B cell (primary cell): ENCODE results near the gene HIRA. TPM values are rescaled to one million over a fixed set of nuclear protein-coding genes. Genes with fewer than 3 reads are reported as not detected.

Source experiments
- ATAC-seq: fragments of 200-7000 bp; cut with Tn5 transposase; one replicate; pipeline ENCODE4 v1.10.0; 2021; ENCODE audit warnings: low read depth, mild to moderate bottlenecking, moderate number of reproducible peaks, moderate library complexity
- CTCF ChIA-PET: fragments of 350-600 bp; sonication (Branson Sonifier 250); formaldehyde crosslinking; loops from one replicate; lab custom pipeline; 2021; ENCODE audit warnings: antibody characterized with exemption, inconsistent platforms; lab: Charles Lee
- POLR2A ChIA-PET: fragments of 350-600 bp; sonication (Branson Sonifier 250); formaldehyde crosslinking; loops from one replicate; lab custom pipeline; 2021; ENCODE audit warnings: antibody characterized with exemption; lab: Charles Lee
- DNase-seq: peaks from one replicate; pipeline ENCODE4 v3.0.0; 2013
- H2AFZ ChIP-seq: 2 replicates; pipeline ENCODE4 v1.6.1; 2012; ENCODE audit warnings: mild to moderate bottlenecking, low read depth, low read length; ENCODE audit not compliant: insufficient read depth, poor library complexity, severe bottlenecking
- H3K27ac ChIP-seq, 2 donors: 1 replicate in 1 of 2; 2 replicates in 1 of 2; pipeline ENCODE4 v1.5.1; 2012 to 2013; ENCODE audit warnings: low read length in 2 of 2, mild to moderate bottlenecking in 2 of 2, moderate library complexity in 1 of 2
- H3K27me3 ChIP-seq, 4 experiments: fragments of 200-600 bp in 1 of 4; sonication (generic) in 1 of 4; replicated peaks in 1 of 4; 1 replicate in 2 of 4; 2 replicates in 2 of 4; pipeline versions ENCODE4 v1.6.1 to v1.7.0; 2013 to 2016; ENCODE audit warnings: low read length in 3 of 4, mild to moderate bottlenecking in 2 of 4, mixed read lengths in 1 of 4, moderate library complexity in 1 of 4; ENCODE audit not compliant: insufficient read depth in 4 of 4, control insufficient read depth in 3 of 4; ENCODE audit errors: control extremely low read depth in 1 of 4
- H3K36me3 ChIP-seq, 2 experiments: replicated peaks in 1 of 2; 1 replicate in 1 of 2; 2 replicates in 1 of 2; pipeline versions ENCODE4 v1.6.1 to v1.7.1; 2013; ENCODE audit warnings: low read length in 1 of 2; ENCODE audit not compliant: insufficient read depth in 2 of 2, control insufficient read depth in 1 of 2; ENCODE audit errors: control extremely low read depth in 1 of 2, extremely low read depth in 1 of 2
- H3K4me1 ChIP-seq, 2 donors: fragments of 200-600 bp in 1 of 2; sonication (generic) in 1 of 2; 1 replicate in 1 of 2; 2 replicates in 1 of 2; pipeline versions ENCODE4 v1.5.1 to v1.6.1; 2013 to 2017; ENCODE audit warnings: low read length in 2 of 2; ENCODE audit not compliant: control insufficient read depth in 2 of 2, insufficient read depth in 2 of 2
- H3K4me2 ChIP-seq: replicated peaks from 2 replicates; pipeline ENCODE3; 2012; ENCODE audit warnings: mild to moderate bottlenecking, low read depth, low read length; ENCODE audit not compliant: poor library complexity, severe bottlenecking
- H3K4me3 ChIP-seq, 5 experiments: fragments of 200-600 bp in 1 of 5; sonication (generic) in 1 of 5; 1 replicate in 3 of 5; 2 replicates in 2 of 5; pipeline versions ENCODE4 v1.5.1 to v1.7.0; 2011 to 2016; ENCODE audit warnings: low read length in 4 of 5, mild to moderate bottlenecking in 4 of 5, low read depth in 2 of 5, control low read depth in 1 of 5, moderate library complexity in 1 of 5; ENCODE audit not compliant: insufficient read depth in 1 of 5; ENCODE audit errors: control extremely low read depth in 1 of 5, extremely low read depth in 1 of 5
- H3K79me2 ChIP-seq: fragments of 200-600 bp; sonication (generic); one replicate; pipeline ENCODE4 v1.6.0; 2016; ENCODE audit warnings: low read length; ENCODE audit not compliant: control insufficient read depth, insufficient read depth
- H3K9ac ChIP-seq: fragments of 200-600 bp; sonication (generic); 2 replicates; pipeline ENCODE4 v1.6.1; 2017; ENCODE audit warnings: mild to moderate bottlenecking, low read length, moderate library complexity
- H3K9me3 ChIP-seq, 3 donors: one replicate each; pipeline versions ENCODE4 v1.6.1 to v1.7.1; 2013; ENCODE audit warnings: low read length in 2 of 3; ENCODE audit not compliant: control insufficient read depth in 2 of 3, insufficient read depth in 1 of 3; ENCODE audit errors: control extremely low read depth in 1 of 3
- H4K20me1 ChIP-seq: 2 replicates; pipeline ENCODE4 v1.6.0; 2012; ENCODE audit warnings: mild to moderate bottlenecking, low read length; ENCODE audit not compliant: insufficient read depth, control insufficient read depth, poor library complexity, severe bottlenecking
- H3K27ac Mint-ChIP-seq: one replicate; pipeline ENCODE4 v1.8.0; 2021; ENCODE audit warnings: mixed read lengths
- H3K27me3 Mint-ChIP-seq: one replicate; pipeline ENCODE4 v1.8.0; 2021; ENCODE audit warnings: mixed read lengths
- H3K4me1 Mint-ChIP-seq: one replicate; pipeline ENCODE4 v1.8.0; 2021; ENCODE audit warnings: mixed read lengths
- H3K4me3 Mint-ChIP-seq: one replicate; pipeline ENCODE4 v1.8.0; 2021; ENCODE audit warnings: mixed read lengths
- H3K9me3 Mint-ChIP-seq: one replicate; pipeline ENCODE4 v1.8.0; 2022; ENCODE audit warnings: mixed read lengths; ENCODE audit not compliant: insufficient read depth
- CTCF ChIP-seq: fragments of 200-600 bp; IDR thresholded peaks from one replicate; pipeline ENCODE4 v1.8.0; 2022; ENCODE audit warnings: antibody characterized with exemption, mild to moderate bottlenecking
- EZH2 ChIP-seq: IDR thresholded peaks from 2 replicates; pipeline ENCODE4 v1.6.1; 2012; ENCODE audit warnings: borderline replicate concordance, low read depth, mild to moderate bottlenecking, moderate library complexity, low read length; ENCODE audit not compliant: insufficient read depth, poor library complexity, severe bottlenecking
- WGBS: methylation state at CpG from one replicate; pipeline ENCODE4 v1.1.5; 2013; ENCODE audit warnings: missing lambda C conversion rate; ENCODE audit not compliant: insufficient coverage; 5-methylcytosine and 5-hydroxymethylcytosine counted together
- intact Hi-C: fragments of 100-400 bp; cut with micrococcal nuclease; formaldehyde crosslinking; loops from one replicate; pipeline ENCODE4 v1.10.0; 2022
- polyA plus RNA-seq: library from polyadenylated mRNA; depleted of rRNA; stranded (reverse); fragments of >200 nt; gene quantifications from 2 replicates; pipeline ENCODE4 v1.2.3, GENCODE V29; 2012
- total RNA-seq, 2 donors: library from RNA; stranded (reverse); fragments of 120-200 nt in 1 of 2; gene quantifications; 1 replicate in 1 of 2; 2 replicates in 1 of 2; pipeline versions ENCODE4 v1.2.3 to v1.2.4, GENCODE V29; 2013 to 2022

The HIRA gene
- total and polyA plus RNA-seq, 2 donors (not counting 1 experiment from before 2014, with no cell fraction given), result 28.3 to 34.5 TPM

DNA sequence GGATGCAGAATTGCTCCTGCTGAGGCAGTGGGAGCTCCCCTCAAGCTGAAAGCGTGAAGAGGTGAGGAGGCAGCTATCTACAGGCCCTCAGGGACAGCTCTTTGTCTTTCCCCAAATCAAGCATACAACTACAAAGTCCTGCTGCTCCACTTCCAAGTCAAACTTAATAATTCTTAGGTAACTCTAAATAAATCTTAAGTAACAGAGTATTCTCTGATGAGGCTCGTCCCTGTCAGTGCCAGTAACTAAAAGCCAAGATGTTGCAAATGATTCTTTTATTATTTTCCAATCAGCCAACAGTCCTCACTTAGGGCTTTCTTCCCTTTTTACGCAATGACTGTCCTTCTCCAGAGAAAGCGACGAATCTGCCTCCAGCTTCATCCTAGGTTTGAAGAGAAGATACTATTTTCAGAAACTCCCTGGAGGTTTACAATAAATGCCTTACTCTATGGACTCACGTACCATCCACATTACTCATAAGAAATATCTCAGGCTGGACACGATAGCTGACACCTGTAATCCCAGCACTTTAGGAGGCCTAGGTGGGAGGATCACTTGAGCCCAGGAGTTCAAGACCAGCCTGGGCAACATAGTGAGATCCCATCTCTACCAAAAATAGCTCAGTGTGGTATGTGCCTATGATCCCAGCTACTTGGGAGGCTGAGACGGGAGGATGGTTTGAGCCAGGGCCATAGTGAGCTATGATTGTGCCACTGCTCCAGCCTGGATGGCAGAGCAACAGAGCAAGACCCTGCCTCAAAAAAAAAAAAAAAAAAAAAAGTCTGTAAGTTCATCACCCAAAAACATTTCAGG, 19.0 kb upstream of the HIRA start:
- Histone ChIP-seq H3K4me3 (no peak overlapping the region), H3K9me3 (no peaks in the 10 kb centered on the region), H3K79me2 (peaks cover 40% of the 10 kb centered on the region), H3K9ac (no peak overlapping the region), H3K27ac (no peak overlapping the region), H3K27me3 (no peaks in the 10 kb centered on the region), H3K36me3 (peaks cover 0 to 51% of the 10 kb centered on the region in 2 experiments), H3K4me1 (peaks cover 16 to 27% of the 10 kb centered on the region in 2 donors), H3K4me2 (no peak overlapping the region), H2AFZ (no peak overlapping the region), H4K20me1 (no peaks in the 10 kb centered on the region)
- H3K4me3 Mint-ChIP-seq, result no peak overlapping the region
- ATAC-seq (no peak), DNase-seq (no peak)
- no peaks in the 10 kb centered on the region for H3K27me3 Mint-ChIP-seq
- intact Hi-C loops, result no loop called here
- H3K9me3 Mint-ChIP-seq, result no peaks in the 10 kb centered on the region
- TF ChIP-seq CTCF (no peak), EZH2 (no peak)
- H3K27ac Mint-ChIP-seq, result peak overlapping the region; percentile 2
- H3K4me1 Mint-ChIP-seq, result peaks cover 23% of the 10 kb centered on the region
- WGBS, result 100% methylated on average over 1 of the region's 8 CpGs
- ChIA-PET CTCF (interaction anchor here (0.7 kb wide), 1 partner anchor 346 kb away, joined by 3 read pairs; no protein-coding TSS in a partner anchor), POLR2A (no interaction called here)

- no peak overlapping the region for H3K27ac ChIP-seq
- H3K4me2 ChIP-seq, result no peak overlapping the region
- no peak for DNase-seq
- Mint-ChIP-seq H3K27ac (no peak overlapping the region), H3K4me3 (no peak overlapping the region), H3K9me3 (no peaks in the 10 kb centered on the region), H3K27me3 (no peaks in the 10 kb centered on the region), H3K4me1 (peaks cover 34% of the 10 kb centered on the region)
- H3K9ac ChIP-seq, result no peak overlapping the region
- no peak overlapping the region for H2AFZ ChIP-seq
- no peak overlapping the region for H3K4me3 ChIP-seq
- TF ChIP-seq CTCF (no peak), EZH2 (no peak)
- H3K79me2 ChIP-seq, result peaks cover 50% of the 10 kb centered on the region
- peaks cover 16 to 27% of the 10 kb centered on the region in 2 donors for H3K4me1 ChIP-seq
- CTCF ChIA-PET, result no interaction called here
- WGBS, result 80% methylated on average over 1 of the region's 2 CpGs
- POLR2A ChIA-PET, result no interaction called here
- H3K27me3 ChIP-seq, result no peaks in the 10 kb centered on the region
- intact Hi-C loops, result loop anchor here (5.0 kb wide), 2 partner anchors 183 to 327 kb away; partner anchors contain the start of gene DGCR2
- peaks cover 3% of the 10 kb centered on the region for H4K20me1 ChIP-seq
- no peaks in the 10 kb centered on the region for H3K9me3 ChIP-seq
- ATAC-seq, result no peak
- peaks cover 0 to 44% of the 10 kb centered on the region in 2 experiments for H3K36me3 ChIP-seq
These were observed 17.9 kb upstream of the HIRA start for GRCh38 chr22:19449422-19449767.
